ENCODE data around the gene ITSN1.
A peak's percentile ranks its signal among the peaks of the same experiment; 100 is the strongest.
"Not testable (repeated sequence)": the region's sequence is repeated elsewhere in the genome, so short reads cannot be mapped to it uniquely, and the experiment has no call there.

ITSN1 gene

DNA sequence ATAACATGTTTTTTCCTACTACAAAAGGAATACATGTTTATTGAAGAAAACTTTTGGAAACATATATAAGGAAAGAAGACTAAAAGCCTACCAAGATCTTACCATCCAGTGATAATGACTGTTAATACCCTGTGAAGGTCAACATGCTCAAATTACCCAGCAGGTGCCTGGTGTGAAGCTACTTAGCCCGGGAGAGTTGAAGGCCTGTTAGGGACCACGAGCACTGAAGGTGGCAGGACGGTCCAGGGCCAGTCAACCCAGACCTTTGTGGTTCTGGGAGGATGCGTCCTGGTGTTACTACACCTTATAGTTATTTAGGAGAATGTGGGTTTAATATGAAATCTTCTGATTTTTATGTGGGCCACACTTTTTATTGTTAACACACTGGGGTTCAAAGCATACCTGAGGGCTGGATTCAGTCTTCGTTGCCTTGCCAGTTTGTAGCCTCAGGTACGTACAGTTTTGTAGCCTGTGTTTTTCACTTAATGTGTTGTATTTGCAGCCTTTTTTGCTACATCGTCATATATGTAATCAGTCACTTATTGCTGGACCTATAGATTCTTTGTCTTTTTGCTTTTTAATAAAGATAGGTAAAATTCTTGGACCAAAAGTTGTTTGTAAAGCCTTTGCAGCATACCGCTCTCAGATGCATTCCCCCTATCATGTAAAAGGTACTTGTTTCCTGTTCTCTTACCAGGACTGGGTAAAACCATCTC, 9.8 kb downstream of the ITSN1 start:
- no peak for DNase-seq

DNA sequence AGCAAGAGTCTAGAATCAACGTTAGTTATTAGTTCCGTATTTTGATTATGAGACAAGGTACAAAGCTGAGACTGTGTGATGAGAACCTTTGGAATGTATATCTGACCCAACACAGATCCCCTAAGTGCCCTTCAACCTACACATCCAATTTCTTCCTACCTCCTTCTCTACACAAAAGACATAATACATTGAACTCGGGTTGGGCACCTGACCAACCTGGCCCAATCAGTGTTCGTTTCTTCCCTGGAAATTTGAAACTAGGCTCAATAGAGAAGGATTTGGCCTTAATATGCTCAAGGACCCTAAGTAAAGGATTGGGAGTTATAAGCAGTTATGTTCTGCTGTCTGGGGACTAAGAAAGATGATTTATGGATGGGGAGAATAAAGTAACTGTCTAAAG, 12.1 kb downstream of the ITSN1 start:
- DNase-seq, result no peak

DNA sequence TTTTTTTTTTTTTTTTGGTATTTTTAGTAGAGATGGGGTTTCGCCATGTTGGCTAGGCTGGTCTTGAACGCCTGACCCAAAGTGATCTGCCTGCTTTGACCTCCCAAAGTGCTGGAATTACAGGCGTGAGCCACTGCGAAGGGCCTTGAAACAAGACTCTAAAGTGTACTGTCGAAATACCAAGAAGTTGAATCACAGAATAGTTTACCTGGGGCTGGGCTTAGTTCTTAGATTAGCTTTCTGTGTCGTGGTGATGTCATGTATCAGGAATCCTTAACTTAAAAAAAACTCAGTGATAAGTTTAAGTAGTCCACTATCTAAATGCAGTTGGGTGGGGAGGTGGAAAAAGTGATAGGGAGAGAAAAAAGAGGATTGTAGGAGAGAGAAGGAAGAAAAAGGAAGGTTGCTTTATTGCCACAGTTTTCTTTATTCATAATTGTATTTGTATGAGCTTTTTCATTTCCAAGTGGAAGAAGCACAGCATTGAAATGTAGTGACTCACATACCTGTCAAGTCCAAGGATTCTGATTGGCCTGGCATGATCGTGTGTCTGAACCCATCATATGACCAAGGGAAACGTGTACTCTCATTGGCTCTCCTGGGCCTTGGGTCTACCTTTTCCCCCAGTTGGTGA, 13.4 kb downstream of the ITSN1 start:
- DNase-seq, result no peak

DNA sequence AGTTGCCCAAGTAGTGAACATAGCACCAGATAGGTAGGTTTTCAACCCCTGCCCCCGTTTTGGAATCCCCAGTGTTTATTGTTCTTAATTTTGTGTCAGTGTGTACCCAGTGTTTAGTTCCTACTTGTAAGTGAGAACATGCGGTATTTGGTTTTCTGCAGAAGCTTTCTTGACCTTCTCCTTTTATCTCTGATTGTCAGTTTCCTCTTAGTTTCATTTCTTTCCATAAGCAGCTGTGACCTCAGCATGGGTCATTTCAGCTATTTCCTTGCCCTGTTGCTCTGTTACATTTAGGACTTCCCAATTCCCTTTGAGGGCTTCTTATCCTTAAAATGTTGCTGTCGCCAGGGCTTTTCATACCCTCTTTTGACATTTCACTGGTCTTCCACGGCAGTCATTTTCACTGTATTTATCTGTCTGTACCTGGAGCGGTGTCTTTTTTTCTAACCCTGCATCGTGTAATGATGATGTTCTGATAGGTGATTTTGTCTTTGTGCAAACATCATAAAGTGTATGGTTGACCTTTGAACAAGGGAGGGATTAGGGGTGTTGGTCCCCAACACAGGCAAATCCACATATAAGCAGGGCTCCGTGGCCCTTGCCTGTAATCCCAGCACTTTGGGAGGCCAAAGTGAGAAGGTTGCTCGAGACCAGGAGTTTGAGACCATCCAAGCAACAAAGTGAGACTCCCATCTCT, 15.0 kb downstream of the ITSN1 start:
- DNase-seq, result peak; percentile 79 to 91 (median 88)

DNA sequence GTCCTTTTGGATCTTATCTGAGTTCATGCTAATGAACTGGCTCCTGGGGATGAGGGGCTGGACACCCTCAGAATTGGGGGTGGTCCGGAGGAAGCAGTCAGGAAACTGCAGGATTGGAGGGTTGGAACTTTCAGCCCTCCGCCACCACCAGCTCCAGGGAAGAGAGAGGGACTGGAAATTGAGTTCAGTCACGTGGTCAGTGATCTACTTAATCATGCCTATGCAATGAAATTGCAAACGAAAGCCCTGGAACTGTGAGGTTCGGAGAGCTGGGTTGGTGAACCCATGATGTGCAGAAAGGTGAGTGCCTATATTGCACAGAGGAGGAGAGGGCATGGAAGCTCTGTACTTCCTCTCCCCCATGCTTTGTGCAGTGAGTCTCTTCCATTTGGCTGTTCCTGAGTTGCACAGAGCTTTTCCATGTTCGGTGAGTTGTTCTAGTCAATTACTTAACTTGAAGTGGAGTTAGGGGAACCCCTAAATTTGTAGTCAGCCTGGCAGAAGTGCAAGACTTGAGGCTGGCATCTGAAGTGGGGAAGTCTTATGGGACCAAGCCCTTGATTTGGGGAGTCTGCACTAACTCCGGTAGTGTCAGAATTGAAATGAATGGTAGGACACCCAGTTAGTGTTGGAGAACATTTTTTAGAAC, 16.7 kb downstream of the ITSN1 start:
- DNase-seq, result peak; percentile 61 to 74 (median 62)

DNA sequence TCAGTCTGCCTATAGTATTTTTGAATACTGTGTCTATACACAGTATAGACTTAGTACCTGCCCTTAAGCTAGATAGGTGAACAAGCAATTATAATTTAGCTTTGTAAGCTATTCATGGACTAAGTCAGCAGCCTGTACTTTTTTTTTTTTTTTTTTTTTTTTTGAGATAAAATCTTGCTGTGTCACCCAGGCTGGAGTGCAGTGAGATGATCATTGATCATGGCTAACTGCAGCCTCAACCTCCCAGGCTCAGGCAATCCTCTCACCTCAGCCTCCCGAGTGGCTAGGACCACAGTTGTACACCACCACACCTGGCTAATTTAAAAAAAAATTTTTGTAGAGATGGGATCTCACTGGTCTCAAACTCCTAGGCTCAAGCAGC, 17.3 kb downstream of the ITSN1 start:
- DNase-seq, result no peak

DNA sequence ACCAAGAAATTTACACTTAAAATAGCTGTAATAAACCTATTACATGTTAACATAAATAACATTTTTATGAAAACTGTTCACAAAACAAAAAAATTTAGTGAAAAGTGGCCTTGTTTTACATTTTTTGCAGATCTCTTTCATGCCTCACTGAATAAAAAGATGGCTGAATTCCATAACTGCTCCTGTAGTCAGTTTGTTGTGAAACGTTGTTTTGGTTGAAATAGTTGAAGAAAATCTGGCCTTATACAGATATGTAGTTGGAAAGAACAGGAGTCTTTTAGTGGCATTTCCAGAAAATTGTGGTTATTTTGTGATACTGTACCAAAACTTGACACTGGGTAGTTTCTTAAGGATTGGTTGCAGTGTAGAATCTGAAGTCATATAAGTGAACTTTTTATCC, 18.1 kb downstream of the ITSN1 start:
- DNase-seq, result no peak

DNA sequence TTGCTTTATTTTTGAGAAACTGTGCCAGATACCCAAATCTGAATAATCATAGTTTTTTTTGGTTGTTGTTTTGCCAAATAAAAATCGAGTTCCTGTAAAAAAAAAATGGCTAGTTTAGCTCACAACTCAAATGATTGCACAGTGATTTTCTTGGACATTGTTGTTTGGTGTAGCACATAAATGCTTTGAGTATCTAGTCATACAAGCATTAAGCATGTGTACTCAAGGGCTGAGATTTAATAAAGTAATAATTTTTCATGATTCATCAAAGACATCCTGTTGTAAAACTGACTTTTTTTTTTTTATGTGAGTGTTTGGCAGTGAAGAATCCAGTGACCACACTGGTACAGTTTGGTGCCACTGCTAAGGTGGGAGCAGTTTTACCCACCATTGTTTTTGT, 18.8 kb downstream of the ITSN1 start:
- DNase-seq, result no peak

DNA sequence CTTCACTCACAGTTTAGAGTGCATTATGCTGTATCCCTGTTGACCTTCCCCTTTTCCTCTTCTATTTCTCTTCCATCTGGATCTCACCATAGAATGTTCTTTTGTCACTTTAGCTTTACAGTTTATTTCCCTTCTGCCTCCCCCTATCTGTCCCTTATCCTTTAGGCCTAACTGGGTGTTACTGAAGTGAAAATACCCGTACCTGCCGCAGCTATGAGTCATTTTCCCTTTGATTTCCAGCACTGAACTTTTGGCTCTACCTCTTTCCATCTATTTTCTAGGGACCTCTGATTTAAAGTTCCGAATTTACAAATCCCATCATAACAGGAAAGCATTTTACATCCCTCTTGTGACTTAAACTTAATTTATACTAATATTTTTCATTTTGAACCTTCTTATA, 19.7 kb downstream of the ITSN1 start:
- DNase-seq, result no peak

DNA sequence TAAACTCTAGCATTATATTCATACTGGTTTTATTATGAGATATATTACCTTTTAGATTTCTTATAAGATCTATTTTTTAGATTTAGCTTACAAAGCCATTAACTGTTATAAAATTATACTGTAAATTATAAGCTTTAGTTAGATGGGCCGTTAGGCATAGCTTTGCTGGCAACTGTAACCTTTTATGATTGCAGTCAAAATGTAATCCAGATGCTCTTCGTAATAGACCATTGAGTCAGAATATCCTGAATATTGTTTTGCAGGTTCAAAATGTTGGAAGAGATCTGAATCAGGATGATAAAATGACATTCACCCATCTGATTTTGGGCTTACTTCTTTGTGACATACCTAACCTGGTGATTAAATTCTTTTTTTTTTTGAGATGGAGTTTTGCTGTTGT, 20.9 kb downstream of the ITSN1 start:
- no peak for DNase-seq

DNA sequence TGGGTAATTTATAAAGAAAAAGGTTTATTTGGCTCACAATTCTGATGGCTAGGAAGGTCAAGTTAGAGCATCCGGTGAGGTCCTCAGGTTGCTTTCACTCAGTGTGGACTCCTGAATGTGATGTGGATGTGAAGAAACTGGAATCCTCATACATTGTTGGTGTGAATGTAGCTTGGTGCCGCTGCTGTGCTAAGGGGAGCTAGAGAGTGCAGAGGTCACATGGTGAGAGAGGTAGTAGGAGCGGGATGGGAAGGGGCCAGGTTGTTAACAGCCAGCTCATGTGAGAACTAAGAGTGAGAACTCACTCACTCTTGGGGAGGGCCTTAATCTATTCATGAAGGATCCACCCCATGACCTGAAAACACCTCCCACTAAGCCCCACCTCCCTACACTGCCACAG, 21.8 kb downstream of the ITSN1 start:
- no peak for DNase-seq

DNA sequence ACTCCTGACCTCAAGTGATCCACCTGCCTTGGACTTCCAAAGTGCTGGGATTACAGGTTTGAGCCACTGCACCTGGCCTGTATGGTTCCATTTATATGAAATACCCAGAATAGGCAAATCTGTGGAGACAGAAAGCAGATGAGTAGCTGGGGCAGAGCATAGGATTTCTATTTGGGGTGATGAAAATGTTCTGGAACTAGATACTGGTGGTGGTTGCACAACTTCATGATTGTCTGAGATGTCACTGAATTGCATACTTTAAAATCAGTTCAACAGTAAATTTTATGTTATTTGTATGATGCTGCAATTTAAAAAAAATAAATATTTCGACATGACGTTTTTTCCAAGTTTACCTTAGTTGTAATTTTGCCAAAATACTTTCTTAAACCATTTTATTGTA, 23.9 kb downstream of the ITSN1 start:
- no peak for DNase-seq

DNA sequence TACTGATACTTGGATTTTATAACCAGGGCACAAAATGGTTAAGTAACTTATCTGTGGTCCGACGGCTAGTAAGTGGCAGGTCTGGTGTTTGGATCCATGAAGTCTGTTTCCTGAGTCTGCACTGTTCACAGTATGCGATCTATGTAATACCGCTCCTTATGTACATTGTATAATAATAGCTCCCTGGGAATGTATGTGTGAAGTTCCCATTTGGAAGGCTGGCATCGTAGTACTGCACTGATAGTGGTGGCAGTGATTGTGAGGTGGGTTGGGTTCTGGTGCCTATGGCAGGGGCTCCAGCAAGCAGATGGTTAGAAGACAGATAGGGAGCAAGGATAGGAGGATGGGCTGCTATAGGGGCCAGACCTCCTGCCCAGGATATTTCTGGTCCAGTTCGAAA, 25.3 kb downstream of the ITSN1 start:
- DNase-seq, result no peak

DNA sequence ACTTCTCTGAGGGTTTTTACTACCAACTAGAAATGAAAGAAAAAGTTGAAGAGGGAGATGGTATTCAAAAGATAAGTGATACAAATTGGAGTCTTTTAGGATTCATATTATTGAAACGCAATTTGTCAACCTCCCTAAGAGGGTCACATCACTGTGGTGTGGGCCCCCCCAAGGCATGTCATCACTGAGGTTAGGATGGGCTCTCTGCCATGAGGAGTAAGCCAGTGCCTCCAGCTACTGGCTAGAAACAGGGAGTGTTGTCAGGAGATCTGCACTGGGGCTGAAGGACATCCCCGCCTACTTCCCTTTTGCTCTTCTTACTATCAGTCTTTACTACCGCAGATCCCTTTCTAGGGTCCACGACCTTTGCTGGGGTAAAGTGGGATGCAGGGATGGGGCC, 25.9 kb downstream of the ITSN1 start:
- no peak for DNase-seq

DNA sequence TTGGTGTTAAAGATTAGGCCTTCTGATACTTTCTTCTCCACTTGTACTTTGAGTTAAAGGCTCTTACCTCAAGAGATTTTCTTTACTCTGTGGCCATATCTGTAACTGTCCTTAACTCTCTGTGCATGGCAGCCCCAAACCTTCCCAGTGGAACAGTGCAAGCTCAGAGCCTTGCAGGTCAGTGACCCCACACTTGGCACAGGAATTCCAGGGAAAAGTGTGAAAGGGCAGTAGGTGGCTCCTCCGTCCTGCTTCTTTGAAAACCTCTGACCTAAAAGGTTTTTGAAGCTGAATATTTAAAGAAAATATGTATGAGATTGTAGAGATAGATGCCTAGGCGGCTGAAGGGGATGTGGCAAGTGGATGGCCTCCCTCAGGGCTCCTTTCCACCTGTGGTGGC, 26.3 kb downstream of the ITSN1 start:
- no peak for DNase-seq

DNA sequence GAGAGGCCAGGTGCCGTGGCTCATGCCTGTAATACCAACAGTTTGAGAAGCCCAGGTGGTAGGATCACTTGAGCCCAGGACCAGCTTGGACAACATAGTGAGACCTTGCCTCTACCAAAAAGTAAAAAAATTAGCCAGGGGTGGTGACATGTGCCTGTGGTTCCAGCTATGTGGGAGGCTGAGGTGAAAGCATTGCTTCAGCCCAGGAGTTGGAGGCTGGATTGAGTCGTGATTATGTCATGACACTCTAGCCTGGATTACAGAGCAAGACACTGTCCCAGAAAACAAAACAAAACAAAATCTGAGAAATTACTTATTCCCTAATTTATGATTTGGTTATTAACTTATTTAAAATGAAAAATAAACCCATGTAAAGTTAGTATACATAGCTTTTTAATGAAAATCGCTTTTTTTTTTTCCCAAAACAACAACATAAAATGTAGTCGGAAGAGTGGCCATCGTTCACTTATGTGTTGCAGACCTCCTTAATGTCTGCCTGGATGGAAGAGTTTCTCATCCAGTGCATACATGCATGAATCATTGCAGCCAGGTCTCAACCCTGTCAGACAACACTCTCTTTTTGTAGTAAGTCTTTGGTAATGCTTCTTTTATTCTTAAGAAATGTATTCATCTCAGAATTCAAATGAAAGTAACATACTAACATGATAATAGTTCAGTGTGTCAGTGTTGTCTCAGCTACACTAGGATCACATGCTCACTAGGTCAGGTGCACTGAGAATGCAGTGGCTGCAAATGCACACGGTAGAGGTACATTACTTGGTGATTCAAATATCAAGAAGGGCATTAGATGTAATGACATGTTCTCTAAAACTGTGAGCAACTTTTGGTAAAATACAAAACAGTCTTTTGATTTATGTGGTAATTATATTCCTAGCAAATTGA, 28.0 kb downstream of the ITSN1 start:
- DNase-seq, result peak; percentile 47 to 63 (median 55)

DNA sequence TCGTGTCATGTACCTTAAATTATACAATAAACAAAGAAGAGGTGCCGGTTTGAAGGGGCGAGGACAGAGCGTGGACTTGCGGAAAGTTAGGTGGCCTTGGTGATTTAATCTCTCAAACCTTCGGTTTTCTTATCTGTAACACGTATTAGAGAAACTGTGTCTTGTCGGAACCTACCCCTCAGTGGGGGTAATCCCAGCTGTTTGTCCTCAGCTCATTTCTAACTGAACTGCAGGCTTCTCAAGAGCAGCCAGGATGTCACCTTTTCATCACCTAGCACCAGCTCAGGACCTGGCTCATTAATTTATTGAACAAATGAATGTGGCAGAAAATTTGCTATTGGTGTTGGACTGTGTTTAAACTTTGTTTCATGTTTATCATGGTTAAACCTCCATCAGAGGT, 31.2 kb downstream of the ITSN1 start:
- DNase-seq, result no peak

DNA sequence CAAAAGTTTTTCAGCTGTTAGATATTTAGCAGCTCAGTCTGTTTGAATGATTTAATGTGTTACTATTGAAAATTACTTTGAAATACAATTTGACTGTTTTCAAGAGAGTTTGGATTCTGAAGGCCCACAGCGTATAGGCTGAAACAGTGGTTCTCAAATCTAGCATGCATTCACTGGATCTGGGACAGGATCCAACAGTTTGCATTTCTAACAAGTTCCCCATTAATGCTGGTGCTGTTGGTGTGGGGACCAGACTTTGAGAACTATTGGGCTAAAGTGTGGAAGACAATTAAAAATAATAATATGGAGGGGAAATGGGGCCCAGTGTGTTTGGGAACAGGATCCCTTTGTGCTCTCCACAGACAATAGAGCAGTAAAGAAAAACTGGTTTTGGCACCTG, 31.9 kb downstream of the ITSN1 start:
- no peak for DNase-seq

DNA sequence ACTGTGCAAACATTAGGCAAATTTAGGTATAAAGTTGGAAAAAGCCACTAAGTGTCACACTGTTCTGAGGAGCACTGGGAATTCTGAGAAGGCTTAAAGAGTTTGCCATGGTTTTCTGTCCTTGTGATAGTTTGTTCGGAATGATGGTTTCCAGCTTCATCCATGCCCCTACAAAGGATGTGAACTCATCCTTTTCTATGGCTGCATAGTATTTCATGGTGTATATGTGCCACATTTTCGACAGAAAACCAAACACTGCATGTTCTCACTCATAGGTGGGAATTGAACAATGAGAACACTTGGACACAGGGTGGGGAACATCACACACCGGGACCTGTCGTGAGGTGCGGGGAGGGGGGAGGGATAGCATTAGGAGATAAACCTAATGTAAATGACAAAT, 34.4 kb downstream of the ITSN1 start:
- not testable (repeated sequence) for DNase-seq

DNA sequence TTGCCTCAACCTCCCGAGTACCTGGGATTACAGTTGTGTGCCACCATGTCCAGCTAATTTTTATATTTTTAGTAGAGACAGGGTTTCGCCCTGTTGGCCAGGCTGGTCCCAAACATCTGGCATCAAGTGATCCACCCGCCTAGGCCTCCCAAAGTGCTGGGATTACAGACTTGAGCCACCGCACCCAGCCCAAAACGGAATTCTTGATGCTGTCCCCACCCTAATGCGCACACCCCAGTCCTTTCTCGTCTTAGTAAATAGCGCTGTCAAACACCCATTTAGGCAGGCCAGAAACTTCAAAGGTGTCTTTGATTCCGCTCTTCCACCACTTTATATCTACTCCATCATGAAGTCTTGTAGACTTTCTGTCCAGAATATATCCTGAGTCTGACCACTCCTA, 35.1 kb downstream of the ITSN1 start:
- no peak for DNase-seq

DNA sequence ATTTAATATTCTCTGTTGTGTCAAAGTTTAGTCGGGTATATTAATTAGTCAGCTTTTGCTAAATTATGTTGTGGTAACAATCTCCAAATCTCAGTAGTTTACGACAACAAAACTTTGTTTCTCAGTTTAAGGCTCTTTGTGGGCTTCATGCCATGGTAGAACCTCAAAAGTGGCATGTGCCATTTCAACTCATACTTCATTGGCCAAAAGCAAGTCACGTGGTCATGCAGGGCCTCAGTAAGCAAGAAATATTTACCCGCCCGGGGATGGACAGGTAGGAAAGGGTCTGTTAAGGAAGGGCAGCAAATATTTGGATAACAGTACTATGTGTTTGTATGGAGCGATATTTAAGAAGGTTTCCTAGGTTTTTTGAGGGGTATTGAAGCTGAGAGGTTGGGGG, 38.6 kb downstream of the ITSN1 start:
- DNase-seq, result no peak

DNA sequence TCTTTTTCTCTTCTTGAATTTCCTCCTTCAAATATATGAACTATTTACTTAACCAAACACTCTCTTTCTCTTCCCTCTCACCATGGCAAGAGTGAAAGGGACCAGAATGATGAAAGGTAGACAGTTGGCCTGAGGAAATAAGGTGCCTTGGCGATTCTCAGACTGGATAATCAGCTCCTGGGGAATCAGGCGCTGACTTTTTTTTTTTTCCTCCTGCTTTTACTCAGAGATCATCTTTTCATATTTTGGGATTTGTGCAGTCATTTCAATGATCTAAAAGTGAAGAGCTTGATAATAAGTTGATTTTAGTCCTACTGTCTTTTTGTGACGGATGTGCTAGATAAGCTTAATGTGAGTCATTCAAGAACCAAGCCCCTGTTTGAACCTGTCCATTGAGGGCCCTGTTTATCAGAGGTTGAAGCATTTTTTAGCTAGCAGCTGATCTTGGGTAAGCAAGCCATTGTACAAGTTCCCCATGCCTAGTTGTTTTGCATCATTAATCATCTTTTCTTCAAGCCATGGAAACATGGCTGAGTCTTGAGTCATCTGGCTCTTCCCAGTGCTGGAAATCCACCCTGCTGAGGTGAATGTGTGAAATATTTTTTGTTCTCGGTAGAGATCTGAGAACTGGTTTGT, 40.8 kb downstream of the ITSN1 start:
- peak; percentile 48 to 77 (median 60) for DNase-seq
